Spleen (tissue), 7 donors: ENCODE data around the gene ARID3A.

ENCODE experiments used
- POLR2A ChIP-seq, 3 donors: fragments of 450-650 bp; IDR thresholded peaks; one replicate each; pipeline ENCODE4 v1.5.1; 2017; ENCODE audit warnings: antibody characterized with exemption in 3 of 3, mild to moderate bottlenecking in 1 of 3
- POLR2AphosphoS5 ChIP-seq, 3 donors: sonication (generic); formaldehyde crosslinking; IDR thresholded peaks; one replicate each; pipeline ENCODE4 v1.5.1; 2017; ENCODE audit warnings: antibody characterized with exemption in 3 of 3
- TF ChIP-seq, protein P1 (sequence below), 11 experiments: fragments of 200-600 bp in 7 of 11; fragments of 450-650 bp in 4 of 11; sonication (generic) in 4 of 11; IDR thresholded peaks in 8 of 11; conservative IDR thresholded peaks in 3 of 11; 1 replicate in 7 of 11; 2 replicates in 4 of 11; pipeline versions ENCODE4 v1.4.0 to v1.8.0; 2016 to 2021; ENCODE audit warnings: antibody characterized with exemption in 11 of 11, inconsistent platforms in 4 of 11, mild to moderate bottlenecking in 1 of 11
- donor health status: DM: no; HTN: no; CAD: no; lungs with moderate emphysema.
- donor health status: DM: no; HTN: no; CAD: no.
- donor health status: DM: no; HTN: no; CAD: no.

DNA sequence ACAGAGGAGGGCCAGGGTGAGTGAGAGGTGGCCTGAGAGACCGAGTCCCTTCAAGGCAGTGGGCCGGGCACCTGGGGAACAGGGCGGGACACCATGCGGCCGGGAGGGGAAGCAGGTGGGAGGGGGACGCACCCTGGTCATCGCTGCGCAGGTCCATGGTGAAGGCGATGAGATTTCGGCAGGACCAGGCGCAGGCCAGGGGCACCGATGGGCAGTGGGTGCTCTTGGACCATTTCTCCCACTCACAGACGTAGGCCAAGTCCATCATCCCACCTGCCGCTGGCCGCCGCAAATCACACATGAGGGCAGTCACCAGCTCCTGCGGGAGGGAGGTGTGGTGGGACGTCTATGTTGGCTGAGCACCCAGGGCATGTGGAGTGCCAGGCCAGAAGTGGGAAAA, 35.0 kb upstream of the ARID3A start:
- TF ChIP-seq, protein P1, sequence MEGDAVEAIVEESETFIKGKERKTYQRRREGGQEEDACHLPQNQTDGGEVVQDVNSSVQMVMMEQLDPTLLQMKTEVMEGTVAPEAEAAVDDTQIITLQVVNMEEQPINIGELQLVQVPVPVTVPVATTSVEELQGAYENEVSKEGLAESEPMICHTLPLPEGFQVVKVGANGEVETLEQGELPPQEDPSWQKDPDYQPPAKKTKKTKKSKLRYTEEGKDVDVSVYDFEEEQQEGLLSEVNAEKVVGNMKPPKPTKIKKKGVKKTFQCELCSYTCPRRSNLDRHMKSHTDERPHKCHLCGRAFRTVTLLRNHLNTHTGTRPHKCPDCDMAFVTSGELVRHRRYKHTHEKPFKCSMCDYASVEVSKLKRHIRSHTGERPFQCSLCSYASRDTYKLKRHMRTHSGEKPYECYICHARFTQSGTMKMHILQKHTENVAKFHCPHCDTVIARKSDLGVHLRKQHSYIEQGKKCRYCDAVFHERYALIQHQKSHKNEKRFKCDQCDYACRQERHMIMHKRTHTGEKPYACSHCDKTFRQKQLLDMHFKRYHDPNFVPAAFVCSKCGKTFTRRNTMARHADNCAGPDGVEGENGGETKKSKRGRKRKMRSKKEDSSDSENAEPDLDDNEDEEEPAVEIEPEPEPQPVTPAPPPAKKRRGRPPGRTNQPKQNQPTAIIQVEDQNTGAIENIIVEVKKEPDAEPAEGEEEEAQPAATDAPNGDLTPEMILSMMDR (IDR thresholded peaks at IDR 0.05 in 8 of 11, conservative IDR thresholded peaks at IDR 0.05 in 3 of 11) = no peak
- TF ChIP-seq POLR2A (IDR thresholded peaks at IDR 0.05) (no peak), POLR2AphosphoS5 (IDR thresholded peaks at IDR 0.05) (no peak)
